ENCODE results near the gene ZNF550. TPM values are rescaled to one million over a fixed set of nuclear protein-coding genes. Genes with fewer than 3 reads are reported as not detected.

ZNF550 gene
- total RNA-seq, 1 donor from 2014 or later = 9.7 TPM

DNA sequence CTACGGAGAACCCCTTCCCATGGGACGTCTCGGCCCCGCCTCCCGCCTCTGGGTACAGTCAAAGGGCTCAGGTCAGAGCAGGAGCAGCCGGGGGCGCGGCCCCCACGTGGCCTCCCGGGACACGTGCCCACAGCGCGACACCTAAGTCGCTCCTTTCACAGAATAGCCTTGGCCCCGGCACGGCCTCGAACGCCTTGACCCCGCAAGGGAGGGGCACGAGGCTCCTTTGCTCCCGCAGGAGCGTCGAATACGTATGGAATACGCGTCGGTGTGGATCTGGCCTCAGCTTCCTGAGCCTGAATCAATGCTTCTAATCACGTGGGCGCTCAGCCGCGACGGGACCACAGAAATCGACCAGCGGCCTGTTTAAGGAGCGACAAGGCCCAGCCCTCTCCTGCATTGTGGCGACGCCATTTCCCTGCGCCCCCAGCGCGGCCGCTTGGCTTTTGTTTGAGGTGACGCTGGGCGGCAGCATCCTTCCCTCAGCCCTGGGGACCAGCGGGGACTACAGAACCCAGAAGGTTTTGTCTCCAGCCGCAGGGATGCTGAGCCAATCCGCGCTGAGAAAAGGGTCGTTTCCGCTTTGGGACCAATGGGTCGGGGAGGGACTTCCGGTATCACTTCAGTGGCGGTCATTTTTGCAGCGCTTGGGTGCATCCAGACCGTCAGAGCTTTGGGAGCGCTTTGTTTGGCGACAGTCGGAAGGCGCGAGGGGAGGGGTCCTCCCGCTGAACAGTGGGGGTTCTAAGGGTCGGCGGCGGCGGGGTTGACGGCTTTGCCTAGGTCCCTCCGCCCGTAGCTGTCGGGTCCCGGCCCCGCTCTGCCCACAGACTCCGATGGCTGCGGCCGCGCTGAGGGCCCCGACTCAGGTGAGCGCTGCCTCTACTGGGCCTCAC is 24.1 kb upstream of the ZNF550 start, which contains the start of gene ZIK1:
ZIK1 (plus strand) TSS at position 625 of the 896 bp plus-strand sequence; CDS start at position 837, 212 bp downstream.
- peak; percentile 77 for DNase-seq (ENCODE audit: low read depth)
- H3K36me3 ChIP-seq (ENCODE audit: control insufficient read depth, insufficient read depth, low read length) = no peaks in the 10 kb centered on the region
- no peak for FAIRE-seq
- no peaks in the 10 kb centered on the region for H3K27me3 ChIP-seq (ENCODE audit: control insufficient read depth, insufficient read depth, low read length)
- H3K4me3 ChIP-seq (ENCODE audit: low read depth, low read length) = peak within 1 kb of the TSS; percentile 47
- TF ChIP-seq, protein P1, sequence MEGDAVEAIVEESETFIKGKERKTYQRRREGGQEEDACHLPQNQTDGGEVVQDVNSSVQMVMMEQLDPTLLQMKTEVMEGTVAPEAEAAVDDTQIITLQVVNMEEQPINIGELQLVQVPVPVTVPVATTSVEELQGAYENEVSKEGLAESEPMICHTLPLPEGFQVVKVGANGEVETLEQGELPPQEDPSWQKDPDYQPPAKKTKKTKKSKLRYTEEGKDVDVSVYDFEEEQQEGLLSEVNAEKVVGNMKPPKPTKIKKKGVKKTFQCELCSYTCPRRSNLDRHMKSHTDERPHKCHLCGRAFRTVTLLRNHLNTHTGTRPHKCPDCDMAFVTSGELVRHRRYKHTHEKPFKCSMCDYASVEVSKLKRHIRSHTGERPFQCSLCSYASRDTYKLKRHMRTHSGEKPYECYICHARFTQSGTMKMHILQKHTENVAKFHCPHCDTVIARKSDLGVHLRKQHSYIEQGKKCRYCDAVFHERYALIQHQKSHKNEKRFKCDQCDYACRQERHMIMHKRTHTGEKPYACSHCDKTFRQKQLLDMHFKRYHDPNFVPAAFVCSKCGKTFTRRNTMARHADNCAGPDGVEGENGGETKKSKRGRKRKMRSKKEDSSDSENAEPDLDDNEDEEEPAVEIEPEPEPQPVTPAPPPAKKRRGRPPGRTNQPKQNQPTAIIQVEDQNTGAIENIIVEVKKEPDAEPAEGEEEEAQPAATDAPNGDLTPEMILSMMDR (IDR thresholded peaks at IDR 0.05; ENCODE audit: insufficient read depth, low read length, severe bottlenecking) = peak; percentile 3

DNA sequence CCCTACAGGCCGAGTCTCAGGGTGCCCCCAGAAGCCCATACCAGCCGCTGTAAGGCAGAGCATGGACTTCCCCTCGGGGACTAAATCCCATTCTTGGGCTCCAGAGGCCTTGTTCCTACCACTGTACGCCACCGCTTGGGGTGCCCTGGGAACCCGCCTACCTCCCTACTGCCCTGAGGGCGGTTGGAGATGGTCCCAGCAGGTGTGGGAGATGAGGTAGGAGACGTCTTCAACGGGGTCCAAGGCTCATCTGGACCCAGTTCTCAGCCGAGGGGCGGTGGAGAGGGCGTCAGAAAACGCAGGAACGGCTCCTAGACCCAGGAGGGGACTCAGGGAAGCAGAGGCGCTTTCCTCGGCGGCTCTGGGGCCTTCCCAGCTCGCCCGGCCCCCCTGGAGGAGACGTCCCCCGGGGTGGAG is 23.4 kb upstream of the ZNF550 start:
- H3K4me3 ChIP-seq (ENCODE audit: low read depth, low read length) = no peak overlapping the region
- DNase-seq (ENCODE audit: low read depth) = no peak
- no peak for FAIRE-seq

DNA sequence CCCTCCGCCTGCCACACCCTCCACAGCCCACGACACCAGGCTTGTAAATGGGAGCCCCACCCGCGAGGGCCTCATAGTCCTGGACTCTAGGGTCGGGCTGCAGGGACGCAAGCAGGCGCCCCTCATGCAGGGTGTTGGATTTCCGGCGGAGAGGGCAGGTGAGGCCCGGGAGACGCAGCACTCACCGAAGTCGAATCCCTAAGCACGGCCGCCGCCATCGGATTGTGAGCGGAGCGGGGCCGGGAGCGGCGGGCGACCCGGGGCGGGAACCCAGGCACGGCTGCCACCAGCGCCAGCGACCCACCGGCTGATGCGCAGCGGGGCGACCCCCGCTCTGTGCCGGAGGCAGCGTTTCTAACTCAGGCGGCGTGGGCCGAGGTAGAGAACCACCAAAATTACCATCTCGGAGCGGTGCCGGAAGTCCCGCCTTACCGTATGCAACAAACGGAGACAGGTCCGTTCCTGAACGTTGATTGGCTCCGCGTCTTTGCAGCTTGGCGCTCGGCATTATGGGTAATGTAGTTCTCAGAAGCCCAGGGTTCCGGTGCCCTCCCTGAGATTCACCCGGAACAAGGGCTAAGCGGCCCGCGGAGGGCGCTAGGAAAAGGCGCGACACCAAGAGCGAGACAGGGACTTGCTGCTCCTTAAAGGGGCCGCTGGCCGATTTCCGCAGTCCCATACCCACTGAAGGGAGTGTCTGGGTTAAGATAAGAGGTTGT is 19.0 kb upstream of the ZNF550 start, which contains the start of gene ZNF416:
ZNF416 (minus strand) TSS at position 425 of the 719 bp plus-strand sequence; CDS start at position 218, 207 bp downstream.
- FAIRE-seq (peak; percentile 18), DNase-seq (ENCODE audit: low read depth) (peak; percentile 96)
- Histone ChIP-seq H3K36me3 (ENCODE audit: control insufficient read depth, insufficient read depth, low read length) (peaks cover 15% of the 10 kb centered on the region), H3K4me3 (ENCODE audit: low read depth, low read length) (peak within 1 kb of the TSS; percentile 73), H3K27me3 (ENCODE audit: control insufficient read depth, insufficient read depth, low read length) (no peaks in the 10 kb centered on the region)
- TF ChIP-seq, protein P1 (IDR thresholded peaks at IDR 0.05; ENCODE audit: insufficient read depth, low read length, severe bottlenecking) = peak; percentile 27

More for the DNA sequence above, 23.4 kb upstream of the ZNF550 start:
- H3K27me3 ChIP-seq (ENCODE audit: control insufficient read depth, insufficient read depth, low read length) = no peaks in the 10 kb centered on the region
- TF ChIP-seq, protein P1 (IDR thresholded peaks at IDR 0.05; ENCODE audit: insufficient read depth, low read length, severe bottlenecking) = no peak
- no peaks in the 10 kb centered on the region for H3K36me3 ChIP-seq (ENCODE audit: control insufficient read depth, insufficient read depth, low read length)

DNA sequence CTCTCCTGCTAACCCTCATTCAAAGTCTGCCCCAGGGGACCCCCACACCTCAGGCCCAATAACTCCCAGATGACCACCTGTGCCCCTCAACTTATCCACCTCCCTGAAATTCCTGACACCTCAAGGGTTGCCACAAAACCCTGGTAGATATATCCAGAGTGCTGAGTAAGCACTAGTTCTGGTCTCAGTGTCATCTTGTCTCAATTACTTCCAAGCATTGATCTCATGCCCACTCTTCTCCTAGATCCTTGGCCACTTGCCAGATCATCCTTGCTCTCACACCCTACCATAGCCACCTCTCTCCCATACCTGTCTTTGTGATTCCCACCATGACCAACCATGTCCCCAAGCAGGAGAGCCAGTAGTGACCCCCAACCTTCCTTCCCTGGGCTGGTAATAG is 17.0 kb upstream of the ZNF550 start:
- FAIRE-seq = no peak
- Histone ChIP-seq H3K36me3 (ENCODE audit: control insufficient read depth, insufficient read depth, low read length) (peaks cover 24% of the 10 kb centered on the region), H3K4me3 (ENCODE audit: low read depth, low read length) (no peak overlapping the region), H3K27me3 (ENCODE audit: control insufficient read depth, insufficient read depth, low read length) (no peaks in the 10 kb centered on the region)
- DNase-seq (ENCODE audit: low read depth) = no peak
- TF ChIP-seq, protein P1 (IDR thresholded peaks at IDR 0.05; ENCODE audit: insufficient read depth, low read length, severe bottlenecking) = no peak

DNA sequence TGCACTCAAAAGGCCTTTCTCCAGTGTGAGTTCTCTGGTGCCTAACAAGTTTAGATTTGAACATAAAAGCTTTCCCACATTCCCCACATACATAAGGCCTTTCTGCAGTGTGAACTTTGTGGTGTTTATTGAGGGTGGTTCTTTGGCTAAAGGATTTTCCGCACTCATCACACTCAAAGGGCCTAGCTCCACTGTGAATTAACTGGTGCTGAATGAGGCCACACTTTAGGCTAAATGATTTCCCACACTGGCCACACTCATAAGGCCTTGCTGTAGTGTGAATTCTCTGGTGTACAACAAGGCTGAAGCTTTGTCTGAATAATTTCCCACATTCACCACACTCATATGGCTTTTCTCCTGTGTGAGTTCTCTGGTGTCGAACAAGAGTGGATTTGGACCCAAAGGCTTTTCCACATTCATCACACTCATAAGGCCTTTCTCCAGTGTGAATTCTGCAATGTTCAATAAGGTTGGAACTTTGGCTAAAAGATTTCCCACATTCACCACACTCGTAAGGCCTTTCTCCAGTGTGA is 12.8 kb upstream of the ZNF550 start:
- DNase-seq (ENCODE audit: low read depth) = no peak
- Histone ChIP-seq H3K4me3 (ENCODE audit: low read depth, low read length) (no peak overlapping the region), H3K36me3 (ENCODE audit: control insufficient read depth, insufficient read depth, low read length) (peaks cover 24% of the 10 kb centered on the region), H3K27me3 (ENCODE audit: control insufficient read depth, insufficient read depth, low read length) (no peaks in the 10 kb centered on the region)
- no peak for FAIRE-seq
- TF ChIP-seq, protein P1 (IDR thresholded peaks at IDR 0.05; ENCODE audit: insufficient read depth, low read length, severe bottlenecking) = no peak
